GM12878 (cell line): ENCODE data around the gene STRA6.

Experiments used
- CEBPB ChIP-seq, 2 experiments: fragments of 150-350 bp in 1 of 2; IDR thresholded peaks; 2 replicates each; pipeline ENCODE4 v1.6.1; 2012 to 2014; ENCODE audit warnings: low read depth in 2 of 2, low read length in 2 of 2, borderline replicate concordance in 1 of 2, inconsistent platforms in 1 of 2
- CHD2 ChIP-seq: IDR thresholded peaks from 2 replicates; pipeline ENCODE4 v1.6.1; 2011; ENCODE audit warnings: low read depth, low read length, improper control_type of control experiment, borderline replicate concordance
- EZH2 ChIP-seq: IDR thresholded peaks from 2 replicates; pipeline ENCODE4 v1.6.1; 2012; ENCODE audit warnings: low read depth, mild to moderate bottlenecking, control low read depth, inconsistent platforms, low read length, borderline replicate concordance; ENCODE audit not compliant: control insufficient read depth
- FOXM1 ChIP-seq: IDR thresholded peaks from 2 replicates; pipeline ENCODE4 v1.6.1; 2012; ENCODE audit warnings: low read depth, mild to moderate bottlenecking, inconsistent platforms, low read length, moderate library complexity
- POLR2AphosphoS5 ChIP-seq: IDR thresholded peaks from 2 replicates; pipeline ENCODE4 v1.6.1; 2011; ENCODE audit warnings: mild to moderate bottlenecking, low read length, inconsistent platforms
- RAD21 ChIP-seq: IDR thresholded peaks from 2 replicates; pipeline ENCODE4 v1.6.1; 2011; ENCODE audit warnings: mild to moderate bottlenecking, low read depth, low read length, moderate library complexity; ENCODE audit not compliant: insufficient read depth
- SIN3A ChIP-seq: IDR thresholded peaks from 2 replicates; pipeline ENCODE4 v1.6.1; 2012; ENCODE audit warnings: low read depth, low read length, improper control_type of control experiment
- TCF7 ChIP-seq: IDR thresholded peaks from 2 replicates; pipeline ENCODE4 v1.6.1; 2014; ENCODE audit warnings: antibody characterized with exemption, borderline replicate concordance
- TF ChIP-seq, protein P1 (sequence below): fragments of 450-650 bp; IDR thresholded peaks from 2 replicates; pipeline ENCODE4 v1.6.1; 2018; ENCODE audit warnings: borderline replicate concordance, mild to moderate bottlenecking; ENCODE audit not compliant: partially characterized antibody
- TF ChIP-seq, protein P2 (sequence below), 3 experiments: IDR thresholded peaks in 2 of 3; conservative IDR thresholded peaks in 1 of 3; 2 replicates each; pipeline ENCODE4 v1.5.1; 2011; ENCODE audit warnings: low read depth in 3 of 3, low read length in 3 of 3, mild to moderate bottlenecking in 3 of 3, control low read depth in 2 of 3, moderate library complexity in 2 of 3, inconsistent platforms in 1 of 3, mixed read lengths in 1 of 3; ENCODE audit not compliant: control insufficient read depth in 2 of 3, insufficient read depth in 1 of 3; ENCODE audit errors: extremely low read depth in 1 of 3

GRCh38 chr15:74242441-74243185 lies 40.0 kb upstream of the STRA6 start:
- TF ChIP-seq FOXM1 (no peak), CEBPB (IDR thresholded peaks at IDR 0.05; ENCODE audit: borderline replicate concordance in 1 of 2, low read depth in 2 of 2, low read length in 2 of 2) (no peak), POLR2AphosphoS5 (no peak), CHD2 (no peak), SIN3A (no peak), RAD21 (no peak), EZH2 (no peak), TCF7 (no peak)
- TF ChIP-seq, protein P1, sequence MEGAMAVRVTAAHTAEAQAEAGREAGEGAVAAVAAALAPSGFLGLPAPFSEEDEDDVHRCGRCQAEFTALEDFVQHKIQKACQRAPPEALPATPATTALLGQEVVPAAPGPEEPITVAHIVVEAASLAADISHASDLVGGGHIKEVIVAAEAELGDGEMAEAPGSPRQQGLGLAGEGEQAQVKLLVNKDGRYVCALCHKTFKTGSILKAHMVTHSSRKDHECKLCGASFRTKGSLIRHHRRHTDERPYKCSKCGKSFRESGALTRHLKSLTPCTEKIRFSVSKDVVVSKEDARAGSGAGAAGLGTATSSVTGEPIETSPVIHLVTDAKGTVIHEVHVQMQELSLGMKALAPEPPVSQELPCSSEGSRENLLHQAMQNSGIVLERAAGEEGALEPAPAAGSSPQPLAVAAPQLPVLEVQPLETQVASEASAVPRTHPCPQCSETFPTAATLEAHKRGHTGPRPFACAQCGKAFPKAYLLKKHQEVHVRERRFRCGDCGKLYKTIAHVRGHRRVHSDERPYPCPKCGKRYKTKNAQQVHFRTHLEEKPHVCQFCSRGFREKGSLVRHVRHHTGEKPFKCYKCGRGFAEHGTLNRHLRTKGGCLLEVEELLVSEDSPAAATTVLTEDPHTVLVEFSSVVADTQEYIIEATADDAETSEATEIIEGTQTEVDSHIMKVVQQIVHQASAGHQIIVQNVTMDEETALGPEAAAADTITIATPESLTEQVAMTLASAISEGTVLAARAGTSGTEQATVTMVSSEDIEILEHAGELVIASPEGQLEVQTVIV, result no peak
- TF ChIP-seq, protein P2, sequence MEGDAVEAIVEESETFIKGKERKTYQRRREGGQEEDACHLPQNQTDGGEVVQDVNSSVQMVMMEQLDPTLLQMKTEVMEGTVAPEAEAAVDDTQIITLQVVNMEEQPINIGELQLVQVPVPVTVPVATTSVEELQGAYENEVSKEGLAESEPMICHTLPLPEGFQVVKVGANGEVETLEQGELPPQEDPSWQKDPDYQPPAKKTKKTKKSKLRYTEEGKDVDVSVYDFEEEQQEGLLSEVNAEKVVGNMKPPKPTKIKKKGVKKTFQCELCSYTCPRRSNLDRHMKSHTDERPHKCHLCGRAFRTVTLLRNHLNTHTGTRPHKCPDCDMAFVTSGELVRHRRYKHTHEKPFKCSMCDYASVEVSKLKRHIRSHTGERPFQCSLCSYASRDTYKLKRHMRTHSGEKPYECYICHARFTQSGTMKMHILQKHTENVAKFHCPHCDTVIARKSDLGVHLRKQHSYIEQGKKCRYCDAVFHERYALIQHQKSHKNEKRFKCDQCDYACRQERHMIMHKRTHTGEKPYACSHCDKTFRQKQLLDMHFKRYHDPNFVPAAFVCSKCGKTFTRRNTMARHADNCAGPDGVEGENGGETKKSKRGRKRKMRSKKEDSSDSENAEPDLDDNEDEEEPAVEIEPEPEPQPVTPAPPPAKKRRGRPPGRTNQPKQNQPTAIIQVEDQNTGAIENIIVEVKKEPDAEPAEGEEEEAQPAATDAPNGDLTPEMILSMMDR (IDR thresholded peaks at IDR 0.05 in 2 of 3, conservative IDR thresholded peaks at IDR 0.05 in 1 of 3; ENCODE audit: control insufficient read depth in 2 of 3, extremely low read depth in 1 of 3, insufficient read depth in 1 of 3, low read depth in 3 of 3, low read length in 3 of 3), result no peak
